Measurements from ENCODE around the gene MLLT3.

Gene MLLT3

GRCh38 chr9:20479419-20480155 lies 142.7 kb downstream of the MLLT3 start:
- Histone ChIP-seq H3K9ac (ENCODE audit: low read length) (no peak overlapping the region), H3K79me2 (ENCODE audit: low read length) (no peaks in the 10 kb centered on the region), H3K36me3 (replicated peaks; ENCODE audit: low read depth, low read length) (no peaks in the 10 kb centered on the region), H2AFZ (ENCODE audit: low read depth, low read length) (no peak overlapping the region), H4K20me1 (ENCODE audit: insufficient read depth, low read length) (no peaks in the 10 kb centered on the region), H3K27me3 (ENCODE audit: low read depth, low read length) (0 out of 2 replicates have a peak, but pooled peaks cover 3% of the 10 kb centered on the region), H3K4me3 (ENCODE audit: low read length) (no peak overlapping the region), H3K9me3 (ENCODE audit: insufficient read depth, low read length) (no peaks in the 10 kb centered on the region), H3K4me1 (ENCODE audit: low read length) (peaks cover 2% of the 10 kb centered on the region; the same call in 1 of the 2 replicates), H3K27ac (ENCODE audit: low read length) (no peak overlapping the region), H3K4me2 (ENCODE audit: low read length) (no peak overlapping the region)
- no peak for TF ChIP-seq CTCF (IDR thresholded peaks at IDR 0.05; ENCODE audit: low read depth, low read length)
- TF ChIP-seq EZH2phosphoT487 (IDR thresholded peaks at IDR 0.05; ENCODE audit: low read depth) = no peak

GRCh38 chr9:20478786-20479185 lies 143.5 kb downstream of the MLLT3 start:
- Histone ChIP-seq H2AFZ (ENCODE audit: low read depth, low read length) (no peak overlapping the region), H3K36me3 (replicated peaks; ENCODE audit: low read depth, low read length) (no peaks in the 10 kb centered on the region), H3K79me2 (ENCODE audit: low read length) (no peaks in the 10 kb centered on the region), H3K27me3 (ENCODE audit: low read depth, low read length) (0 out of 2 replicates have a peak, but pooled peaks cover 5% of the 10 kb centered on the region), H3K4me1 (ENCODE audit: low read length) (peaks cover 2% of the 10 kb centered on the region; the same call in 1 of the 2 replicates), H3K4me2 (ENCODE audit: low read length) (no peak overlapping the region), H3K9ac (ENCODE audit: low read length) (no peak overlapping the region), H3K27ac (ENCODE audit: low read length) (no peak overlapping the region), H4K20me1 (ENCODE audit: insufficient read depth, low read length) (no peaks in the 10 kb centered on the region), H3K9me3 (ENCODE audit: insufficient read depth, low read length) (no peaks in the 10 kb centered on the region), H3K4me3 (ENCODE audit: low read length) (no peak overlapping the region)
- no peak for TF ChIP-seq EZH2phosphoT487 (IDR thresholded peaks at IDR 0.05; ENCODE audit: low read depth)
- TF ChIP-seq CTCF (IDR thresholded peaks at IDR 0.05; ENCODE audit: low read depth, low read length) = no peak

GRCh38 chr9:20477940-20478620 lies 144.2 kb downstream of the MLLT3 start:
- H3K79me2 ChIP-seq (ENCODE audit: low read length) = no peaks in the 10 kb centered on the region
- no peak for TF ChIP-seq EZH2phosphoT487 (IDR thresholded peaks at IDR 0.05; ENCODE audit: low read depth)
- no peak for TF ChIP-seq CTCF (IDR thresholded peaks at IDR 0.05; ENCODE audit: low read depth, low read length)
- no peaks in the 10 kb centered on the region for H3K9me3 ChIP-seq (ENCODE audit: insufficient read depth, low read length)
- no peak overlapping the region for H3K27ac ChIP-seq (ENCODE audit: low read length)
- H3K4me3 ChIP-seq (ENCODE audit: low read length) = no peak overlapping the region
- H2AFZ ChIP-seq (ENCODE audit: low read depth, low read length) = no peak overlapping the region
- H3K4me1 ChIP-seq (ENCODE audit: low read length) = peaks cover 2% of the 10 kb centered on the region; the same call in 1 of the 2 replicates
- no peak overlapping the region for H3K4me2 ChIP-seq (ENCODE audit: low read length)
- no peaks in the 10 kb centered on the region for H4K20me1 ChIP-seq (ENCODE audit: insufficient read depth, low read length)
- 0 out of 2 replicates have a peak, but pooled peaks cover 5% of the 10 kb centered on the region for H3K27me3 ChIP-seq (ENCODE audit: low read depth, low read length)
- H3K9ac ChIP-seq (ENCODE audit: low read length) = no peak overlapping the region
- no peaks in the 10 kb centered on the region for H3K36me3 ChIP-seq (replicated peaks; ENCODE audit: low read depth, low read length)

GRCh38 chr9:20476912-20477521 lies 145.3 kb downstream of the MLLT3 start:
- Histone ChIP-seq H3K27ac (ENCODE audit: low read length) (no peak overlapping the region), H3K36me3 (replicated peaks; ENCODE audit: low read depth, low read length) (no peaks in the 10 kb centered on the region), H3K9me3 (ENCODE audit: insufficient read depth, low read length) (no peaks in the 10 kb centered on the region), H3K27me3 (ENCODE audit: low read depth, low read length) (0 out of 2 replicates have a peak, but pooled peaks cover 5% of the 10 kb centered on the region), H3K9ac (ENCODE audit: low read length) (no peak overlapping the region), H4K20me1 (ENCODE audit: insufficient read depth, low read length) (no peaks in the 10 kb centered on the region), H2AFZ (ENCODE audit: low read depth, low read length) (no peak overlapping the region), H3K4me2 (ENCODE audit: low read length) (no peak overlapping the region), H3K79me2 (ENCODE audit: low read length) (no peaks in the 10 kb centered on the region), H3K4me3 (ENCODE audit: low read length) (no peak overlapping the region), H3K4me1 (ENCODE audit: low read length) (peaks cover 2% of the 10 kb centered on the region; the same call in 1 of the 2 replicates)
- TF ChIP-seq EZH2phosphoT487 (IDR thresholded peaks at IDR 0.05; ENCODE audit: low read depth) (no peak), CTCF (IDR thresholded peaks at IDR 0.05; ENCODE audit: low read depth, low read length) (no peak)

Data from OCI-LY3 (cell line).